PFSK-1 (cell line): ENCODE data around the gene ZNF621.

ENCODE experiments used
- FOXP2 ChIP-seq: optimal IDR thresholded peaks from 2 replicates; pipeline ENCODE3; 2011; ENCODE audit warnings: borderline replicate concordance, control low read depth, inconsistent platforms; ENCODE audit not compliant: insufficient read depth; ENCODE audit errors: extremely low read length, extremely low read depth
- POLR2AphosphoS5 ChIP-seq: IDR thresholded peaks from 2 replicates; pipeline ENCODE4 v1.6.1; 2012; ENCODE audit warnings: low read depth, mild to moderate bottlenecking, control low read depth, low read length, moderate library complexity
- SIN3A ChIP-seq: IDR thresholded peaks from 2 replicates; pipeline ENCODE4 v1.6.1; 2012; ENCODE audit warnings: mild to moderate bottlenecking, low read length, moderate library complexity, borderline replicate concordance; ENCODE audit not compliant: insufficient read depth
- TAF1 ChIP-seq: IDR thresholded peaks from 2 replicates; pipeline ENCODE4 v1.6.1; 2012; ENCODE audit warnings: low read length, control low read depth, borderline replicate concordance; ENCODE audit not compliant: insufficient read depth
- TF ChIP-seq, protein P1 (sequence below), 2 experiments: IDR thresholded peaks; 2 replicates each; pipeline versions ENCODE4 v1.6.1 to v1.8.0; 2011 to 2012; ENCODE audit warnings: low read depth in 2 of 2, low read length in 2 of 2, control low read depth in 1 of 2, inconsistent platforms in 1 of 2, mild to moderate bottlenecking in 1 of 2, moderate library complexity in 1 of 2; ENCODE audit not compliant: insufficient read depth in 1 of 2

DNA sequence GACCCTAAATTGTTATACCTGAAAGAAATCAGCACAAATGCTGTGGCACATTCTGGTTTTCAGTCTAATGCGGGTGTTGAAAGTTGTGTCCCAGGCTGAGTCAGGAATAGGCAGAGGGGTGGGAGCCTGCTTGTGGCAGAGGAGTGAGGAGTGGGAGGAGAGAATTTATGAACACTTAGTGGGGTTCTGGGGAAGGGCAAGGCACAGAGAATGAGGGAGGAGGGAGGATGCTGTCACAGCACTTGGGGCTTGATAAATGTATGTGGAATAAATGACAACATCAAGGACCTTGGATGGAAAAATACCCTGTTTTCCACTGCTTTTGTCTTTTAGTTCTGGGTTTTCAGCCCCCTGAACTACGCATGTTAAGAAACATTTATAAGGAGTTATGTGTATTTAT is 49.3 kb downstream of the ZNF621 start:
- no peak for TF ChIP-seq POLR2AphosphoS5
- no peak for TF ChIP-seq TAF1
- TF ChIP-seq, protein P1, sequence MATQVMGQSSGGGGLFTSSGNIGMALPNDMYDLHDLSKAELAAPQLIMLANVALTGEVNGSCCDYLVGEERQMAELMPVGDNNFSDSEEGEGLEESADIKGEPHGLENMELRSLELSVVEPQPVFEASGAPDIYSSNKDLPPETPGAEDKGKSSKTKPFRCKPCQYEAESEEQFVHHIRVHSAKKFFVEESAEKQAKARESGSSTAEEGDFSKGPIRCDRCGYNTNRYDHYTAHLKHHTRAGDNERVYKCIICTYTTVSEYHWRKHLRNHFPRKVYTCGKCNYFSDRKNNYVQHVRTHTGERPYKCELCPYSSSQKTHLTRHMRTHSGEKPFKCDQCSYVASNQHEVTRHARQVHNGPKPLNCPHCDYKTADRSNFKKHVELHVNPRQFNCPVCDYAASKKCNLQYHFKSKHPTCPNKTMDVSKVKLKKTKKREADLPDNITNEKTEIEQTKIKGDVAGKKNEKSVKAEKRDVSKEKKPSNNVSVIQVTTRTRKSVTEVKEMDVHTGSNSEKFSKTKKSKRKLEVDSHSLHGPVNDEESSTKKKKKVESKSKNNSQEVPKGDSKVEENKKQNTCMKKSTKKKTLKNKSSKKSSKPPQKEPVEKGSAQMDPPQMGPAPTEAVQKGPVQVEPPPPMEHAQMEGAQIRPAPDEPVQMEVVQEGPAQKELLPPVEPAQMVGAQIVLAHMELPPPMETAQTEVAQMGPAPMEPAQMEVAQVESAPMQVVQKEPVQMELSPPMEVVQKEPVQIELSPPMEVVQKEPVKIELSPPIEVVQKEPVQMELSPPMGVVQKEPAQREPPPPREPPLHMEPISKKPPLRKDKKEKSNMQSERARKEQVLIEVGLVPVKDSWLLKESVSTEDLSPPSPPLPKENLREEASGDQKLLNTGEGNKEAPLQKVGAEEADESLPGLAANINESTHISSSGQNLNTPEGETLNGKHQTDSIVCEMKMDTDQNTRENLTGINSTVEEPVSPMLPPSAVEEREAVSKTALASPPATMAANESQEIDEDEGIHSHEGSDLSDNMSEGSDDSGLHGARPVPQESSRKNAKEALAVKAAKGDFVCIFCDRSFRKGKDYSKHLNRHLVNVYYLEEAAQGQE (IDR thresholded peaks at IDR 0.05; ENCODE audit: insufficient read depth in 1 of 2, low read depth in 2 of 2, low read length in 2 of 2): no peak
- no peak for TF ChIP-seq SIN3A
- TF ChIP-seq FOXP2: no peak
